ENCODE measurements around the gene CYP27A1. TPM values are rescaled to one million over a fixed set of nuclear protein-coding genes. Genes with fewer than 3 reads are reported as not detected.

The CYP27A1 gene
- total RNA-seq, 2 experiments from 2014 or later: 0.12 to 0.16 TPM

GRCh38 chr2:218813771-218814460 is 32.0 kb downstream of the CYP27A1 start:
- intact Hi-C loops (cut with DNase I, micrococcal nuclease): no loop called here
- DNase-seq: no peak
- CTCF ChIA-PET: no interaction called here
- POLR2A ChIA-PET: no interaction called here
- Mint-ChIP-seq H3K4me3 (no peak overlapping the region), H3K36me3 (ENCODE audit: low read depth) (no peaks in the 10 kb centered on the region), H3K27ac (no peak overlapping the region), H3K27me3 (peaks cover 14% of the 10 kb centered on the region), H3K9me3 (ENCODE audit: low read depth) (no peaks in the 10 kb centered on the region), H3K4me1 (no peaks in the 10 kb centered on the region)
- no peak for ATAC-seq

- H3K27ac Mint-ChIP-seq: no peak overlapping the region
- DNase-seq (no peak), ATAC-seq (no peak)
- H3K4me1 Mint-ChIP-seq: no peaks in the 10 kb centered on the region
- ChIA-PET POLR2A (no interaction called here), CTCF (interaction anchor here (0.6 to 1.2 kb wide), 3 partner anchors 8 to 93 kb away, joined by 3 to 4 read pairs (median 3); no protein-coding TSS in a partner anchor)
- intact Hi-C loops (cut with DNase I, micrococcal nuclease): no loop called here
- no peak overlapping the region for H3K4me3 Mint-ChIP-seq
- H3K36me3 Mint-ChIP-seq (ENCODE audit: low read depth): no peaks in the 10 kb centered on the region
- peaks cover 8% of the 10 kb centered on the region for H3K27me3 Mint-ChIP-seq
- H3K9me3 Mint-ChIP-seq (ENCODE audit: low read depth): no peaks in the 10 kb centered on the region
Observed at GRCh38 chr2:218814540-218815243, 32.7 kb downstream of the CYP27A1 start.

GRCh38 chr2:218815244-218815637 is 33.3 kb downstream of the CYP27A1 start:
- H3K27ac Mint-ChIP-seq: no peak overlapping the region
- no peak for DNase-seq
- intact Hi-C loops (cut with DNase I, micrococcal nuclease): no loop called here
- POLR2A ChIA-PET: interaction anchor here (0.6 kb wide), 1 partner anchor 76 kb away, joined by 3 read pairs; no protein-coding TSS in a partner anchor
- no peaks in the 10 kb centered on the region for H3K4me1 Mint-ChIP-seq
- CTCF ChIA-PET: interaction anchor here (0.9 to 1.2 kb wide), 2 partner anchors 32 to 94 kb away, joined by 3 to 4 read pairs; no protein-coding TSS in a partner anchor
- no peak for ATAC-seq
- no peak overlapping the region for H3K4me3 Mint-ChIP-seq
- no peaks in the 10 kb centered on the region for H3K36me3 Mint-ChIP-seq (ENCODE audit: low read depth)
- no peaks in the 10 kb centered on the region for H3K9me3 Mint-ChIP-seq (ENCODE audit: low read depth)
- peaks cover 8% of the 10 kb centered on the region for H3K27me3 Mint-ChIP-seq

GRCh38 chr2:218815649-218816048 is 33.7 kb downstream of the CYP27A1 start:
- Mint-ChIP-seq H3K36me3 (ENCODE audit: low read depth) (no peaks in the 10 kb centered on the region), H3K27me3 (peaks cover 8% of the 10 kb centered on the region), H3K27ac (no peak overlapping the region), H3K4me3 (no peak overlapping the region), H3K4me1 (no peaks in the 10 kb centered on the region), H3K9me3 (ENCODE audit: low read depth) (no peaks in the 10 kb centered on the region)
- no peak for DNase-seq
- intact Hi-C loops (cut with DNase I, micrococcal nuclease): no loop called here
- ChIA-PET CTCF (interaction anchor here (0.9 to 1.2 kb wide), 2 partner anchors 32 to 94 kb away, joined by 3 to 4 read pairs; no protein-coding TSS in a partner anchor), POLR2A (interaction anchor here (0.6 kb wide), 1 partner anchor 76 kb away, joined by 3 read pairs; no protein-coding TSS in a partner anchor)
- ATAC-seq: no peak

- Mint-ChIP-seq H3K4me1 (no peaks in the 10 kb centered on the region), H3K27ac (no peak overlapping the region), H3K36me3 (ENCODE audit: low read depth) (no peaks in the 10 kb centered on the region), H3K9me3 (ENCODE audit: low read depth) (no peaks in the 10 kb centered on the region), H3K27me3 (peaks cover 8% of the 10 kb centered on the region), H3K4me3 (no peak overlapping the region)
- intact Hi-C loops (cut with DNase I, micrococcal nuclease): no loop called here
- ATAC-seq (no peak), DNase-seq (no peak)
- ChIA-PET POLR2A (no interaction called here), CTCF (no interaction called here)
Observed at GRCh38 chr2:218816561-218817011, 34.6 kb downstream of the CYP27A1 start.

GRCh38 chr2:218819093-218819492 is 37.1 kb downstream of the CYP27A1 start:
- H3K4me1 Mint-ChIP-seq: no peaks in the 10 kb centered on the region
- H3K36me3 Mint-ChIP-seq (ENCODE audit: low read depth): no peaks in the 10 kb centered on the region
- H3K27ac Mint-ChIP-seq: no peak overlapping the region
- ATAC-seq (no peak), DNase-seq (no peak)
- H3K9me3 Mint-ChIP-seq (ENCODE audit: low read depth): no peaks in the 10 kb centered on the region
- peaks cover 10% of the 10 kb centered on the region for H3K27me3 Mint-ChIP-seq
- CTCF ChIA-PET: no interaction called here
- intact Hi-C loops (cut with DNase I, micrococcal nuclease): no loop called here
- POLR2A ChIA-PET: no interaction called here
- no peak overlapping the region for H3K4me3 Mint-ChIP-seq

GRCh38 chr2:218820746-218821369 is 38.9 kb downstream of the CYP27A1 start:
- H3K36me3 Mint-ChIP-seq (ENCODE audit: low read depth): no peaks in the 10 kb centered on the region
- H3K27me3 Mint-ChIP-seq: peaks cover 10% of the 10 kb centered on the region
- no peaks in the 10 kb centered on the region for H3K4me1 Mint-ChIP-seq
- DNase-seq: no peak
- ATAC-seq: no peak
- no peak overlapping the region for H3K27ac Mint-ChIP-seq
- ChIA-PET CTCF (interaction anchor here (0.7 kb wide), 1 partner anchor 10 kb away, joined by 3 read pairs; no protein-coding TSS in a partner anchor), POLR2A (interaction anchor here (0.5 kb wide), 1 partner anchor 117 kb away, joined by 3 read pairs; no protein-coding TSS in a partner anchor)
- no peak overlapping the region for H3K4me3 Mint-ChIP-seq
- intact Hi-C loops (cut with DNase I, micrococcal nuclease): no loop called here
- H3K9me3 Mint-ChIP-seq (ENCODE audit: low read depth): no peaks in the 10 kb centered on the region

DNA sequence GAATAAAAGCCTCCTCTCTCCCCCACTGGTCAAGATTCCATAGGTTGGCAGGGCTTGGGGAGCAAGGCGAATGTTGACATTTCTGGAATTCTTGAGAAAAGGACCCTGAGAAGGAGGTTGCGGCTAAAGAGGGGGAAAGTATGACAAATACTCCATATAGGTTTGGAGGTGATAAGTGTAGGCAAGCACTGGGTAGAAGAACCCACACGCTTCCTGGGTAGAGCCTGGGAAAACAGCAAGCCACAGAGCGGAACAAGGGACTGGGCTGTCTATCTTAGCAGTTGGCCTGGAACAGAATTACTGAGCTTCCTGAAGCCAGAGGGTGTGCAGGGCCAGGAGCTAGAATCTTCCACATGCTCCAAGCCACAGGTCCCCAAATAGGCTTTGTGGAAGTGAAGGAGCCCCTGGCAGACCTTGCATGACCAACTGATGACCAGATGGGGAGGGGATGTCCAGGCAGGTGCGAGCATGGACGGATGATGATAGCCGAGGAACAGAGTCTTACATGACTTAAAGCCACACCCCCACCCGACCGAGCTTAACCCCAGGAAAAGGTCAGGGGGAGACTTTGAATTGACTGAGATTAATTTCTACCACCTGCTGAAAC is 39.8 kb downstream of the CYP27A1 start:
- ATAC-seq (no peak), DNase-seq (no peak)
- no peak overlapping the region for H3K4me3 Mint-ChIP-seq
- POLR2A ChIA-PET: no interaction called here
- H3K27me3 Mint-ChIP-seq: peaks cover 7% of the 10 kb centered on the region
- CTCF ChIA-PET: interaction anchor here (1.7 kb wide), 1 partner anchor 26 kb away, joined by 8 read pairs; no protein-coding TSS in a partner anchor
- H3K9me3 Mint-ChIP-seq (ENCODE audit: low read depth): no peaks in the 10 kb centered on the region
- no peak overlapping the region for H3K27ac Mint-ChIP-seq
- H3K36me3 Mint-ChIP-seq (ENCODE audit: low read depth): no peaks in the 10 kb centered on the region
- no peaks in the 10 kb centered on the region for H3K4me1 Mint-ChIP-seq
- intact Hi-C loops (cut with DNase I, micrococcal nuclease): no loop called here

GRCh38 chr2:218822622-218823021 is 40.7 kb downstream of the CYP27A1 start:
- POLR2A ChIA-PET: no interaction called here
- no peak overlapping the region for H3K27ac Mint-ChIP-seq
- intact Hi-C loops (cut with DNase I, micrococcal nuclease): no loop called here
- no peaks in the 10 kb centered on the region for H3K9me3 Mint-ChIP-seq (ENCODE audit: low read depth)
- CTCF ChIA-PET: interaction anchor here (0.5 to 1.7 kb wide), 5 partner anchors 8 to 219 kb away, joined by 3 to 8 read pairs (median 4); no protein-coding TSS in a partner anchor
- no peak overlapping the region for H3K4me3 Mint-ChIP-seq
- DNase-seq: no peak
- no peak for ATAC-seq
- H3K4me1 Mint-ChIP-seq: no peaks in the 10 kb centered on the region
- no peaks in the 10 kb centered on the region for H3K36me3 Mint-ChIP-seq (ENCODE audit: low read depth)
- peaks cover 3% of the 10 kb centered on the region for H3K27me3 Mint-ChIP-seq

DNA sequence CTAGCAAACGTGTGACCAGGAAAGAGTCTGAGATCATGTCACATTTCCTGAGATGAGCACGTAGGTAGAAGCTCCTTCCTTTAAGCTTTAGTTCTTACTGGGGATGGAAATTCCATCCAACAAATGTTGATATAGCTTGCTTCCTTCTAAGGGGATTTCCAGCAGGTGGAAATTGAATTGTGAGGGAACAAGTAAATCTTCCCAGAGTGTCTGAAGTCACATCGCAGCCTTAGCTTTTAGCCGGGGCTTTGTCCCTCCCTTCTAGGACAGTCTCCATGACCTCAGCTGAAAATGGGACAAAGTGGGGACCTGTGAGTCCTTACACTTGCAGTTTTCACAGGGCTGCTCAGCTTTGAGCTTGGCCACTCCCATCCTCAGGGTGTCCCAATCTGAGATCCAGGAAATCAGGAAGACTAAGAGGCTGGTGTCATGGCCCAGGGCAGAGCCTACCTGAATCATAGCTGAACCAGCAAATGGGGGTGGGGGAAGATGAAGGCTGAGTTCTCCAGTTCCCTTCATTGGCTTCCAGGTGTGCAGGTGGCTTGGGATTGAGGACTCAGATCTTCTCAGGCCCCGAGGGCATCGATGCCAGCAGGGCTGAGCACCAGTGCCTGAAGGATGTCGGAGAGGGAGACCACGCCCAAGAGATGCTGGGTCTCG is 41.4 kb downstream of the CYP27A1 start:
- Mint-ChIP-seq H3K27me3 (peaks cover 2% of the 10 kb centered on the region), H3K4me1 (no peaks in the 10 kb centered on the region), H3K36me3 (ENCODE audit: low read depth) (no peaks in the 10 kb centered on the region), H3K27ac (no peak overlapping the region), H3K4me3 (no peak overlapping the region), H3K9me3 (ENCODE audit: low read depth) (no peaks in the 10 kb centered on the region)
- intact Hi-C loops (cut with DNase I, micrococcal nuclease): no loop called here
- no peak for DNase-seq
- ChIA-PET POLR2A (no interaction called here), CTCF (interaction anchor here (0.5 to 1.7 kb wide), 4 partner anchors 9 to 37 kb away, joined by 3 to 8 read pairs (median 4); no protein-coding TSS in a partner anchor)
- no peak for ATAC-seq

- Mint-ChIP-seq H3K4me1 (no peaks in the 10 kb centered on the region), H3K36me3 (ENCODE audit: low read depth) (no peaks in the 10 kb centered on the region), H3K27me3 (peaks cover 2% of the 10 kb centered on the region), H3K4me3 (no peak overlapping the region), H3K9me3 (ENCODE audit: low read depth) (no peaks in the 10 kb centered on the region), H3K27ac (no peak overlapping the region)
- ChIA-PET POLR2A (no interaction called here), CTCF (interaction anchor here (0.9 to 1.1 kb wide), 3 partner anchors 13 to 28 kb away, joined by 3 to 4 read pairs (median 3); no protein-coding TSS in a partner anchor)
- intact Hi-C loops (cut with DNase I, micrococcal nuclease): no loop called here
- ATAC-seq (no peak), DNase-seq (no peak)
Observed at GRCh38 chr2:218824004-218824403, 42.1 kb downstream of the CYP27A1 start.
